Stimulated activated naive CD8-positive, alpha-beta T cell treated with anti-CD3 and anti-CD28 coated beads, Interleukin-15, Interleukin-2, amounts not matched to agents 100 U/mL and 50 U/mL, for 24 hours (primary cell): ENCODE data around the gene DGKE.

Experiments used
- ATAC-seq: fragments of 150-1000 bp; cut with Tn5 transposase; one replicate; pipeline ENCODE4 v1.10.0; 2021
- DNase-seq: peaks from one replicate; pipeline ENCODE4 v3.0.0; 2021

The DGKE gene

DNA sequence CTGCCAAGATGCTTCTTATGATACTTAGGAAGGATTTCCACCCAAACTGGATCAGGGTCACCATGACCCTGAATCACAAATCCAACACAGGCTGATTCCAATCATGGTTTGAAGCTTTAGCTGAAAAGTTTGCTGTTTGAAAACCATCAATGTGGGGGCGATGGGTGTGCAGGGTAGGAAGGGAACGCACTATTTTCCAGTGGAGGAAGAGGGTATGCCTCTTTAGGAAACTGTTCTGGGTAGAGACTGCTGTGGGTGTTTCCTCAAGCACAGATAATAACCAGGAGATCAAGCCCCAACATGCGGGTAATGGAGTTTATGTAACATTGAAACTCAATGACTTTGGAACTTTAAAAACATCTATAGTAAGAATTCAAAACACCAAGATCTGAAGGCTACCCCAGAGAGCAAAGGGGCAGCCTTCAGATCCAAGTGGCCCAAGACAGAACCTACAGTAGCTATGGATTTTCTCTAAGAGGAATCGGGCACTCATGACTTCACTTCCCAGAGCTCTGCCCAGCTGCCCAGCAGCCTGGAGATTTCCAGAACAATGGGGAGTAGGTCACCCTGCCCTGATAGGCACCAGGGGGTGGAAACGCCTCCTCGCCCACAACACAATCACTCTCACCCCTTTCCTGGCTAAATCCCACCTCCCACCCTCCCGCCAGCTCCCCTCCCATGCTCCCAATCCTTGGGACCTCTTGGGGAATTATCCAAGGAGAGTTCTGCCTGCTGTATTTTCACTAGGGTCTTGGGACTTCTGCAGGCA, 57.1 kb downstream of the DGKE start:
- ATAC-seq (no peak), DNase-seq (no peak)

DNA sequence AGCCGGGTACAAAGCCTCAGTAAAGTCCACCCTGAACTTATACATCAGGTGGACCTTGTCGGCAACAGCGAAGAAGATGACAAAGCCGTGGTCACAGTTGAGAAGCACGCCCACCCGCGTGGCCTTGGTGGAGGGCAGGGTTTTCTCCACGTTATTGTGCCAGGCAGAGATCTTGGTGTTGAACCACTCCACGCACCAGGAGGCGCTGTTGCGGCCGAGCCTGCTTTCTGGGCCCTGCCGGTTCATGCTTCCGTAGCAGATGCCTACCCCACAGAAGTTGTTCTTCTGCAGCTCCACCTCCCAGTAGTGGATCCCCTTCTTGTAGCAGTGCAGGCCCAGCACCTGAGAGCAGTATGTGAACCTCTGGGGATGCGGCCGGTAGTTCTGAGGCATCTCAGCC, 57.8 kb downstream of the DGKE start:
- ATAC-seq (peak; percentile 24), DNase-seq (peak; percentile 69)

DNA sequence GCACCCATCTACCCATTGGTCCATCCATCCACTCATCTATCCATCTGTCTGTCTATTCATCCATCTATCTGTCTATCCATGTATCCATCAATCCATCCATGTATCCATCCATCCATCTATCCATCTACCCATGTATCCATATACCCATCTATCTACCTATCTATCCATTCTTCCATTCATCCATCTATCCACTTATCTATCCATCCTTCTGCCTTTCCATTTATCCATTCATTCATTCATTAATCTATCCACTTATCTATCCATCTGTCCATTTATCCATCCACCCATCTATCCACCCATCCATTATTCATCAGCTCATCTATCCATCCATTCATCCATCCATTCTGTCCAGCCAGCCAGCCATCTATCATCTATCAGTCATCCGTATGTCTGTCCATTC, 58.4 kb downstream of the DGKE start:
- ATAC-seq, result no peak
- DNase-seq, result no peak

DNA sequence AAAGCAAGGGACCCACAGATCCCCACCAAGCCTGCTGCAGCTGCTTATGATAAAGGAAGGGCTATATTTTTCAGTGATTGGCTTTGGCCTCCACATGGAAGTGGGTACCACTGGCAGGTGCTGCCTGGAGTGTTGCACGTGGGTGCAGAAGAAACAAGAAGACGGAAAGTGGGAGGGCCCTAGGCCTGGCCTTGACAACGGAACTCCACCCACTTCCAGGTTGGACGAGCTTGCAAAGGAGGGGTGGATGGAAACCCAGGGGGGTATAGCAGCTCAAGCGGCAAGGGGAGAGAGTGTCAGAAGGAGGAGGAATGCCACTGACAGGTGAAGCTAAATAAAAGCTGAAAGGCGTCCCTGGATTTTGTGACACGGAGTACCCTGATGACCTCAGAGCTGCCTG, 59.6 kb downstream of the DGKE start:
- ATAC-seq (no peak), DNase-seq (no peak)

DNA sequence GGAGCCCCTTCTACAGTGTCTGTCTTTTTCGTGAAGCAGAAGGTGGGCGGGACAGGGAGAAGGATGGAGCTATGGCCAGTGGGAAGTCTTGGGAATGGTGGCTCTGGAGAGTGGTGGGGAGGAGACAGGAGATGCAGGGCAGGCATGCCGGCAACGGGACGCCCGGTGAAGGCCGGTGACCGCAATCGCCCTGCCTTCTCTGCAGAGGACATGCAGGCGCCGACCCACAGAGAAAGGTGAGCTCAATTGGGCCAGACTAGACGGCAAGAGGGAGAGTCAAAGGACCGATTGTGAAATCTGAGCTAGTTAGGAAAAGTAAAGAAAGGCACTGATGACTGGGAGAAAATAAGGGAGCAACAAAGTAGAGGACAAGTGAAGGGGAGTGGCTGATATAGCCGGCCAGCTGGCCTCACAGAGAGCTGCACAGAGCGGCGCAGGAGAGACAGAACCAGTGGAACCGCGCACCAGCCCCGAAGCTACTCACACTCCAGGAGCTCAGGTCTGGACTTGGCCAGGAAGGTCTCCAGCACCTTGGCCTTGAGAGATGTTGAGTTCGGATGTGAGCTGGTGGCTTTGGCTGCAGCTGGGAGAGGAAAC, 61.0 kb downstream of the DGKE start:
- ATAC-seq (no peak), DNase-seq (no peak)

DNA sequence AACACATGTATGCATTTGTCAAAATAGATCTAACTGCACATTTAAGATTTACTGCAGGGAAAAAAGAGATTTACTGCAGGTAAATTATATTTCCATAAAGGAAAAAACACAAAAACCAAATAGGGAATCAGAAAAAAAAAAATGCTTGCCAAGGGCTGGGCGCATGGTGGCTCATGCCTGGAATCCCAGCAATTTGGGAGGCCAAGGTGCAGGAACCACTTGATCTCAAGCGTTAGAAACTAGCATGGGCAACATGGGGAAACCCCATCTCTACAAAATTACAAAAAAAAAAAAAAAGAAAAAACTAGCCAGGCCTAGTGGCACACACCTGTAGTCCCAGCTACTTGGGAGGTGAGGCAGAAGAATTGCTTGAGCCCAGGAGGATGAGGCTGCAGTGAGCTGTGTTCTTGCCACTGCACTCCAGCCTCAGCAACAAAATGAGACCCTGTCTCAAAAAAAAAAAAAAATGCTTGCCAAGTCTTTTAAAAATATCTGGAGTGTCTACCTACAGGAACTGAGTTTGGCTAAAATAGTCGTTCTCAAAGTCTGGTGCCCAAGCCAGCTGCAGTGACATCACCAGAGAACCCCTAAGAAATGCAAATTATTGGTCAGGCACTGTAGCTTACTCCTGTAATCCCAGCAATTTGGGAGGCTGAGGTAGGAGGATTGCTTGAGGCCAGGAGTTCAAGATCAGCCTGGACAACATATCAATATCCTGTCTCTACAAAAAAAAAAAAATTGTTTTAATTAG, 62.4 kb downstream of the DGKE start:
- ATAC-seq (no peak), DNase-seq (no peak)

DNA sequence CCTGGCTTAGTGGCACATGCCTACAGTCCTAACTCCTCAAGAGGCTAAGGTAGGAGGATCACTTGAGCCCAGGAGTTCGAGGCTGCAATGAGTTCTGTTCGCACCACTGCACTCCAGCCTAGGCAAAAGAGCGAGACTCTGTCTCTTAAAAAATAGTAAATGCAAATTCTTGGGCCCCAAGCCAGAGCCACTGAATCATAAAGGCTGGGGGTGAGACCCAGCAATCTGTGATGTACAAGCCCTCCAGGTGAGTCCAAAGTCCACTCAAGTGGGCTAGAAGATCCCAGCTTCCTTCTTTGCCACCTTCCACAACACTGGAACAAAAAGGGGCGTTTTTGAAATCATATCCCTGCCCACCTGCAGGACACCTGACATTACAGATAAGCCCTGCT, 63.0 kb downstream of the DGKE start:
- DNase-seq, result no peak
- no peak for ATAC-seq

DNA sequence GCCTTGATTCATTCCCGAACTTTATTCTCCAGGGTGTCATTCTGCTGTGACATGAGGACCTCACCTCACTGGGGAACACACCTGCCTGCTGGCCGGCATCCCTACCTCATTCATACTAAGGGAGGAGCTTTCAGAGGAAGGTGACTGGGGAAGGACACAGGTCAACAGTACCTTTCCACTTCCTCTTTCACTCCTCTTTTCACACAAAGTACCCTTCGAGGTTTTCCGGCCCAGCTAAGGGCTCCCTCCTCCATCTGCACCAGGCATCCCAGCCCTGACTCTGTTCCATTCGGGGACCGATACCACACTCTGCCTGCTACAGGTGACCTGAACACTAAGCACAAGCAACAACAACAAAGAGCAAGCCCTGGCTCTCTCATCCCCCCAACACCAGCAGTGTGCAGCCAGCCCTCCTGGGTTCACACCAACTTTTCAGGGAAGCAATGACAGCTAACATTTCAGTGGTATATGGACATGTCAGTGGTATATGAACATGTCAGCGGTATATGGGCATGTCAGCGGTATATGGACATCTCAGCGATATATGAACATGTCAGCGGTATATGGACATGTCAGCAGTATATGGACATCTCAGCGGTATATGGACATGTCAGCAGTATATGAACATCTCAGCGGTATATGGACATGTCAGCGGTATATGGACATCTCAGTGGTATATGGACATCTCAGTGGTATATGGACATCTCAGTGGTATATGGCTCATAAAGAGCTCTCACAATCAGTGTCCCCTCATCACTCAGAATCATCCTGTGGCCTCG, 63.9 kb downstream of the DGKE start:
- no peak for ATAC-seq
- no peak for DNase-seq

DNA sequence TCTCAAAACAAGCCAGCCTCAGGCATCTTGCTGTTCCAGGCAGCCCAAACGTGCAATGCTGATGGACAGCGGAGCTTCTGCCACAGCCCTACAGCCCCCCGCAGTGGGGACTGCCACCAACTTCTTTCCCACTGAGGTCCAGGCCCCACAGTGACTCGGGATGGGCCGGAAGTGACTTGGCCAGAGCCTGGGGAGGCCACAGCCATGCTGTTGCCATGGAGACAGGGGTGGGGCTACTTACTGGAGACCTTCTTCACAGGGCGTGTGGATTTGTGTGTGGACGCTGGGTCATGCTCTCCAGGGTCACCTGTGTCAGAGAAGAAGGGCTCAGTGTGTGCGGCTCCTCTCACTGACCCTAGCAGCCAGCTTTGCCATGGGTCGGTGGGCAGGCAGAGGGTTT, 64.9 kb downstream of the DGKE start:
- ATAC-seq, result peak; percentile 21
- DNase-seq, result no peak

DNA sequence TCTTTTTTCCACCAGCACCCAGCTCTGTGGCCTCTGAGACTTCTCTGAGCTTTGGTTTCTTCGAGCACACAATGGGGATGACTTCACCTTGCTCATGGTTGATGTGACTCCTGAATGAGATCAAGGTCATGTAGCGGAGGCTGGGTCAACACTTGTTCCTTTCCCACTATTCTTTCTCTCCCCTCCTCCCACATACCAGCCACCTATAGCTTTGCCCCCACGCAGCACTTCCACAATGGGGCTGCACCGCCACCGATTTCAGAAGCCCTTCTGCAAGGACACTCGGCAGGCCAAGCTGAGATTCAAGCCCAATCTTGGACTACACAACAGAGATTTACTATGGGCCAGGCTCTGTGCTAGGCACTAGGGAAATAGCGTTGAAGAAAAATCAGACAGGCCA, 65.5 kb downstream of the DGKE start:
- DNase-seq (no peak), ATAC-seq (no peak)

DNA sequence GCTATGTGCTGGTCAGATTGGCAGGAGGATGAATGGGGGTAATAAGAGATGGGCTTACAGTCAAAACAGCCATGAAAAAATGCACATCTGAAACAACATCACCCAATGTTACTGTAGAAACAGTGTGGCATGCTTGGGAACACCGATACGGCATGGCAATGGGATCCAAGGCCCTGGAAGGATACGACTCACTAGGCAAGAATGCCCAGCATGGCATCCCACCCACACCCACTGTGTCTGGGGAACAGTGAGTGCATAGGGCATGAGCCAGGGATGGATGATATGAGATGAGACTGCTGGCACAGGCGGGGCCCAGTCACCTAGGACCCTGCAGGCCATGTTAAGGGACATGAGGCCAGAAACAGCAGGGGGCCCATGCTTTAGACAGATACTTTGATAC, 68.4 kb downstream of the DGKE start:
- no peak for DNase-seq

DNA sequence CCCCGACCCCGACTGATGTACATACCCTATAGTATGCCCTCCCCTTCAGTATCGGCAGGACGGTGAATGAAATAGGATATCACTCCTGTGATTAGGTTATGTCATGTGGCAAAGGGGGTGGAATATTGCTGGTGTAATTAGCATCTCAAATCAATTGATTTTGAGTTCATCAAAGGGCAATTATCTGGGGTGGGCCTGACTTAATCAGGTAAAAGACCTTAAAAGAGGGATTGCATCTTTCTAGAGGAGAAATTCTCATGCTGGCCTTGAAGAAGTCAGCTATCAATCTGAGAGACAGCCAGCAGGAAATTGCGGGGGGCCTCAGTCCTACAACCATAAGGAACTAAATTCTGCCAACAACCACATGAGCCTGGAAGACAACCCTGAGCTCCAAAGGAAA, 69.6 kb downstream of the DGKE start:
- ATAC-seq (no peak), DNase-seq (no peak)

More for the DNA sequence above, 68.4 kb downstream of the DGKE start:
- no peak for ATAC-seq

DNA sequence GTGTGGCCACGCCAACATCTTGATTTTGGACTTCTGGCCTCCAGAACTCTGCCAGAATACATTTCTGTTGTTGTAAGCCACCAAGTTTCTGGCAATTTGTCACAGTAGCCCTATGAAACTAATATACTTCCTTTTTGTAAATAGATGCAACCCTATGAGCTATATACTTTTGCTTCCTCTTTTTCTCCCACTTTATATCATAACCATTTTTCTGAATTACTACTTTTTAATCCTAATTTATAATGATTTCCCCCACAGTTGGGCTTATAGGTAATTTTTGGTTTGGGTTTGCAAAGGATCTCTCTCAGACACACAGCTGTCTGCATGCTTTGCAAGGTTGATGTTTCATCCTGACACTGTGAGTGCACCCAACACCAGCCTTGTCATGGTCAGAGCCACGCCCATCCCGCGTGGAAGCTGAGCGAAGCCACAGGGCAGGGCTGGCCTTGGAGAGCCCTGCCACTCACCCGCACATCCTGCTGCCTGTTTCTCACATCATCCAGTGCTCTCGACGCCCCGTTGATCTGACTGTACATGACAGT, 74.1 kb downstream of the DGKE start:
- ATAC-seq (peak; percentile 55), DNase-seq (peak; percentile 34)

DNA sequence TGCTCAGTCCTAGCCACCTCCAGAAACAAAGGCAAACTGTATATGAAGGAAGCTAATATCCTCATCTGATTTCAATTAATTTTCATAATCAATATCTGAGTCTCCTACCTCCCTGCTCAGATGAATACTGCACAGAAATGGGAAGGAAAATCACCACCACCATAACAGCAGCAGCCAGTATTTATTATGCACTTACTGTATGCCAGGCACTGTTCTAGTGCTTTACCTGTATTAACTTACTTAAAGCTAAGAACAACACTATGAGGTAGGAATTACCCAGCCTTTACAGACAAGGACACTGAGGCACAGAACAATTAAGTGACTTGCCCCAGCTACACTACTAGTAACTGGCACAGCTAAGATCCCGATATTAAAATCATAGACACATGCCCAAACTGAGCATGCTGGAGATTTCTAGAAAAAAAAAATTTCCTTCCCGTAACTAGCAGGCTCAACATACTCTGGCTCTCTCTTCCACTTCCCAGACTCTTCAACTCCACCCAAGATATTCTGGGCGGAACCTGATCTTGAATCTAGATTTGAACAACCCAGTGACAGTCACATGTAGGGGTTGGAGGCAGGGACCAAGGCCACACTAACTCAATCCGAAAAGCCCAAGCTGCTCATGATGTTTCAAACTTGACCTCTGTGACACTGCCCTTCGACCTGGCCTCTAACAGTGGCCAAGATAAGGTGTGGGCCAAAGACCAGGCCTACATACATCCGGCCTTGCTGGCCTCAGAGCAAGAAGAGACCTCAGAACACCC, 76.0 kb downstream of the DGKE start:
- ATAC-seq, result no peak
- DNase-seq, result no peak

DNA sequence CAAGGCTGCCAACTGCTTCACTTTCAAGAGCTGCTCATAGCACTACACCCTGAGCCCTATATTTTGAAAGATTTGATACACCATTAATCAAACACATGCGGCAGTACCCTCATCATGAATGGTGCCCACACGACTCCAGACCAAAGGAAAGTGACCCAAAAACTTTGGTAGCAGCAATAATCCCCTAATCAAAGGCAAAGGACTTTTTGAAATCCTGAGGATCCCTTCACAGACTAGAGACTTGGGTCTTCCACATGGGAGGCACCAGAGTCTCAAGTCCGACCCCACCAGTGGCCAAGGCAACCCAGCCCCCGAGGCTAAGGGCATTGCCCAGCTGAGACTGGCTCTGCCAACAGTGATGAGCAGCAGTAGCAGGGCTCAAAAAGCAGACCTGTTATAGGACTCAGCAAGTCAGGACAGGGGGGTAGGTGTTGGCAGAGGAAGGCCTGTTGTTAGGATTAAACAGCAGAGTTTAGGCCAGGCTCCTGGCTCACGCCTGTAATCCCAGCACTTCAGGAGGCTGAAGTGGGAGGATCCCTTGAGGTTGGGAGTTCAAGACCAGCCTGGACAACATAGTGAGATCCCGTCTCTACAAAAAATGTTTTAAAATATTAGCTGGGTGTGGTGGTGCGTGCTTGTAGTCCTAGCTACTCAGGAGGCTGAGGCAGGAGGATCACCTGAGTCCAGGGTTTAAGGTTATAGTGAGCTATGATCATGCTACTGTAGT, 76.7 kb downstream of the DGKE start:
- no peak for ATAC-seq
- no peak for DNase-seq

DNA sequence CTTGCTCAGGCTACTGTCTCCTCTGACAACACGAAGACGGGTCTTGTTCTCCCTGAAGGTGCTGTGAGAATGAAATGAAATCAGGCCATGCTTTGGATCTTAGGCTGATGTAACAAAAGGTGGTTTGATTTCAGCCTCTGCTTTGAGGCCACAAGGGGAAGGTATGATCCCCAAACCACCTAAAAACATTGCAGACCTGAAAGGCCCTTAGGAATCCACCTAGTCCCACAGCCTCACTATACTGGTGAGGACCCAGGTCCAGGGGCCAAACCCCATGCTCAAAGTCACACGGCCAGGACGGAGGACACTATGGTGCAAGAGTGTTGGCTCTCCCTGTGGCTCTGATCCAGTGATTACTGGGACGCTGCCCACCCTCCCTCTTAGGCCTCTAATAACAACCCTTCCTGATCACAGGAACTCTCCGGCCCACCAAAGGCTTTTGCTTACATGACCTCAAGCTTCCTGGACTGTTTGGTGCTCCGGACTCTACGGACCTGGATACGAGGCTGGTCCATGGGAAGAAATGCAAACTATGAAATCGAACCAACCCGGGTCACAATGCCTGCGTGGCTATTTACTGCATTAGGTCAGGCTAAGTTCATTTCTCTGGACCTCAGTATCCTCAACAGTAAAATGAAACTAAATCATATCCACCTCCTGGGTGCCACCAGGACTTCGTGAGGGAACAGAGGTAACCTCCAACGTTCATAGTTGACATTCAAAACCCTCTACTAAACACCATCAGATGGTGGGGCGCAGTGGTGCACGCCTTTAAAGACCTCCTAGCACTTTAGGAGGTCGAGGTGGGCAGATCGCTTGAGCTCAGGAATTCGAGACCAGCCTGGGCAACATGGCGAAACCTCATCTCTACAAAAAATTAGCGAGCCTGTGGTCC, 78.4 kb downstream of the DGKE start:
- no peak for DNase-seq
- ATAC-seq, result no peak

DNA sequence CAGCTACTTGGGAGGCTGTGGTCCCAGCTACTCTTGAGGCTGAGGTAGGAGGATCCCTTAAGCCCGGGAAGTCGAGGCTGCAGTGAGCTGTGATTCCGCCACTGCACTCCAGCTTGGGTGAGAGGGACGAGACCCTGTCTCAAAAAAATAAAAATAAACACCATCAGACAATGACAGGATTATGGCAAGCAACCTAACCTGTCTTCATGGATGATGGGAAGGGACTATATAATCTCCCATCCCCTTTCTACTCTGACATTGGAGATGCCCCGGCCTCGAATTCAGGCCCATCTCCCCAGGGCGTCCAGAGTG, 79.0 kb downstream of the DGKE start:
- DNase-seq (no peak), ATAC-seq (no peak)

DNA sequence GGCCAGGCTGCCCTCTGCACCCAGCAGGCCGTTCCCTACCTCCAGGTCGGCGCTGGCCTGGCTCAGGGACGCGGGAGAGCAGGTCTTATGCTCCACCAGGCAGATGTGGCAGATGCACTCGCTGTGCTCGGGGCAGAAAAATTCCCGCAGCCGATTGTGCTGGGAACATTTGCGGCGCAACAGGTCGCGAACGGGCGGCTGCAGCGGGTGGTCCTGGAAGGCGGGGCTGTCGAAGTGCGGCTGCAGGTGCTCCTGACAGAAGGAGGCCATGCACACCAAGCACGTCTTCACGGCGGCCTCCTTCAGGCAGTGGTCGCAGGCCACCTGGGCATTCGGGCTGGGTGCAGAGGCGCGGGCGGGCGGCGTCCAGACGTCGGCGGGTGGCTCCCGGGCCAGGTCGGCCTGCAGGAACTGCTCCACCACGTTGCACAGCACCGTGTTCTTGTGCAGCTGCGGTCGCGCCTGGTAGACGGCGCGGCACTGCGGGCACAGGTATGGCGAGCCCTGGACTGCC, 79.5 kb downstream of the DGKE start:
- no peak for DNase-seq
- peak; percentile 15 for ATAC-seq

DNA sequence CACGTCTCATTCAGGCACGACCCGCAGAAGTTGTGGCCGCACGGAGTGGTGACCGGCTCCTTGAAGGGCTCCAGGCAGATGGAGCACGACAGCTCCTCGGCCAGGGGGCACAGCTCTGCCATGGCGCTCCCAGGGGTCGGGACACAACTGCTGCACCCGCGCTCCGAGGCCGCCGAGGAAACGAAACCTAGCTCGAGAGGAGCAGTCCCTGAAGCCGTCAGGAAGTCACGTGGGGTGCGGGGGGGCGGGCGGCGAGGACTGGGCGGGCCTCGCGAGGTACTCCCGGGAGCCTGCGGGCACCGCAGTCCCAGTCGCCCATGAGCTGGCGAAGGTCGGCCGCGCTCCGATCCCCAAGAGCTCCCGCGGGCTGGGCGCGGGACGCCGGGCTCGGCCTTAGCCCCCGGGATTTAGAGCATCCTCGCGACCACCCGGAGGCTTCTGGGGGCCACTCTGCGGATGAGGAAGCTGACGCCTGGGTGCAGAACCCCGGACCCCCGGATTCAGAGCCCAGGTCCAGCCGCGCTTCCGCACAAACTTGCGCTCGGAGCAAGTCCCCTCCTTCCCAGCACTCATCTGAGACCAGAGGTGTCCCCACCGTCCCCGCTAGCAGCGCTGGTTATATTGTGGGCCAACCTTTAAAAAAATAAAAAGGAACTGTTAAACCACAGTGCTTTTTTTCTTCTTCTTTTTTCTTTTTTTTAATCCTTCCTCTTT, 80.1 kb downstream of the DGKE start, which contains the start of gene TRIM25:
TSS of gene TRIM25 (minus strand) at position 183 of the 714 bp plus-strand sequence. CDS start at position 122, 61 bp downstream.
- ATAC-seq (peak; percentile 80), DNase-seq (peak; percentile 90)
